Measurements from ENCODE around the gene DUSP14. TPM values are rescaled to one million over a fixed set of nuclear protein-coding genes. Genes with fewer than 3 reads are reported as not detected.

Gene DUSP14
- total and polyA plus RNA-seq, 2 experiments from 2014 or later, result 36.7 to 38.7 TPM

GRCh38 chr17:37447641-37448040 lies 42.0 kb upstream of the DUSP14 start:
- no peaks in the 10 kb centered on the region; the same call in 1 of the 2 replicates for H3F3A ChIP-seq (replicated peaks; ENCODE audit: low read depth)
- H3K36me3 Mint-ChIP-seq (ENCODE audit: low read depth), result peaks cover 35% of the 10 kb centered on the region; the same call in 2 of the 3 replicates
- DNase-seq (ENCODE audit: low spot score) (no peak), ATAC-seq (no peak)
- H3K79me2 ChIP-seq (replicated peaks; ENCODE audit: insufficient read depth), result no peaks in the 10 kb centered on the region; the same call in 1 of the 2 replicates
- H3K9me3 Mint-ChIP-seq, result no peaks in the 10 kb centered on the region
- H3K4me2 ChIP-seq, result no peak overlapping the region
- no peaks in the 10 kb centered on the region for H4K20me1 ChIP-seq (replicated peaks; ENCODE audit: insufficient read depth)
- H3K27me3 ChIP-seq (ENCODE audit: insufficient read depth), result no peaks in the 10 kb centered on the region
- H3K4me3 Mint-ChIP-seq, result no peak overlapping the region
- H3K36me3 ChIP-seq (ENCODE audit: insufficient read depth), result peaks cover under 1% of the 10 kb centered on the region; the same call in 1 of the 2 replicates
- no peak overlapping the region for H3K27ac Mint-ChIP-seq
- no peak overlapping the region for H2AFZ ChIP-seq
- TF ChIP-seq ZNF114 (CRISPR knock-in tag; IDR thresholded peaks at IDR 0.05) (no peak), ZNF462 (CRISPR knock-in tag; IDR thresholded peaks at IDR 0.05) (no peak)
- no peaks in the 10 kb centered on the region for H3K27me3 Mint-ChIP-seq (ENCODE audit: insufficient read depth, low read depth, poor library complexity)
- no peak overlapping the region for H3K27ac ChIP-seq (ENCODE audit: low read depth)
- no peaks in the 10 kb centered on the region for H3K9me2 ChIP-seq (ENCODE audit: insufficient read depth)
- H3K4me3 ChIP-seq, result no peak overlapping the region
- H3K4me1 ChIP-seq (ENCODE audit: insufficient read depth), result no peaks in the 10 kb centered on the region
- peaks cover 11% of the 10 kb centered on the region; the same call in 2 of the 3 replicates for H3K4me1 Mint-ChIP-seq

- Histone ChIP-seq H3K79me2 (replicated peaks; ENCODE audit: insufficient read depth) (no peaks in the 10 kb centered on the region; the same call in 1 of the 2 replicates), H3K27ac (ENCODE audit: low read depth) (peak overlapping the region; percentile 64), H3F3A (replicated peaks; ENCODE audit: low read depth) (no peaks in the 10 kb centered on the region; the same call in none of the 2 replicates), H2AFZ (no peak overlapping the region), H3K27me3 (ENCODE audit: insufficient read depth) (no peaks in the 10 kb centered on the region), H3K4me2 (no peak overlapping the region), H3K9me2 (ENCODE audit: insufficient read depth) (no peaks in the 10 kb centered on the region), H3K36me3 (ENCODE audit: insufficient read depth) (no peaks in the 10 kb centered on the region; the same call in 1 of the 2 replicates), H3K4me3 (no peak overlapping the region), H4K20me1 (replicated peaks; ENCODE audit: insufficient read depth) (no peaks in the 10 kb centered on the region), H3K4me1 (ENCODE audit: insufficient read depth) (peaks cover 5% of the 10 kb centered on the region; the same call in 1 of the 2 replicates)
- Mint-ChIP-seq H3K4me1 (peaks cover 17% of the 10 kb centered on the region; the same call in 2 of the 3 replicates), H3K9me3 (no peaks in the 10 kb centered on the region), H3K27me3 (ENCODE audit: insufficient read depth, low read depth, poor library complexity) (peaks cover 3% of the 10 kb centered on the region), H3K27ac (peak overlapping the region; percentile 37; the same call in 1 of the 2 replicates), H3K4me3 (no peak overlapping the region), H3K36me3 (ENCODE audit: low read depth) (peaks cover 33% of the 10 kb centered on the region; the same call in 2 of the 3 replicates)
- DNase-seq (ENCODE audit: low spot score), result no peak
- no peak for ATAC-seq
- TF ChIP-seq ZNF114 (CRISPR knock-in tag; IDR thresholded peaks at IDR 0.05), result no peak
- no peak for TF ChIP-seq ZNF331 (CRISPR knock-in tag; IDR thresholded peaks at IDR 0.05; ENCODE audit: low read depth)
- TF ChIP-seq EZH2 (IDR thresholded peaks at IDR 0.05; ENCODE audit: low read depth, unreplicated experiment), result no peak
- TF ChIP-seq NANOG (IDR thresholded peaks at IDR 0.05; ENCODE audit: borderline replicate concordance), result no peak
- TF ChIP-seq EZH2phosphoT487 (IDR thresholded peaks at IDR 0.05; ENCODE audit: unreplicated experiment), result no peak
- TF ChIP-seq STAT1 (IDR thresholded peaks at IDR 0.05; ENCODE audit: unreplicated experiment), result no peak
Measured at GRCh38 chr17:37450112-37450511, 39.6 kb upstream of the DUSP14 start.

Data from GM23338 (cell line).